GM12878 (cell line): ENCODE measurements around the gene GDPD2. TPM values are rescaled to one million over a fixed set of nuclear protein-coding genes. Genes with fewer than 3 reads are reported as not detected.

Source experiments
- ATAC-seq: fragments of 200-7000 bp; cut with Tn5 transposase; 3 replicates; pipeline ENCODE4 v1.9.1; 2020; ENCODE audit warnings: mild to moderate bottlenecking, moderate library complexity
- BruUV-seq: library from RNA; stranded (reverse); fragments of 400-500 nt; replicated peaks from 2 replicates; lab custom pipeline; 2021; lab: Mats Ljungman, UMichigan
- CTCF ChIA-PET: fragments of 300-600 bp; sonication (Branson Sonifier 250); formaldehyde crosslinking; extraction: SDS; loops from one replicate; lab custom pipeline; 2021; ENCODE audit warnings: inconsistent platforms; lab: Yijun Ruan, JAX
- POLR2A ChIA-PET: fragments of 350-600 bp; formaldehyde crosslinking; extraction: SDS; loops from one replicate; lab custom pipeline; 2021; ENCODE audit warnings: inconsistent platforms; lab: Charles Lee
- RAD21 ChIA-PET: fragments of 300-600 bp; sonication (Branson Sonifier 250); formaldehyde crosslinking; loops from one replicate; lab custom pipeline; 2023; ENCODE audit warnings: antibody characterized with exemption; ENCODE audit not compliant: unreplicated experiment; lab: Charles Lee
- SMC1A ChIA-PET: fragments of 300-600 bp; sonication (Branson Sonifier 250); formaldehyde crosslinking; loops from one replicate; lab custom pipeline; 2023; ENCODE audit not compliant: unreplicated experiment, uncharacterized antibody; lab: Charles Lee
- DNase-seq: peaks from one replicate; pipeline ENCODE4 v3.0.0-alpha.2; 2011; ENCODE audit warnings: low read depth, low spot score
- FAIRE-seq: peaks from 3 replicates; lab custom pipeline; 2011; peaks lifted over from hg19 to GRCh38; lab: Jason Lieb, UNC
- H2AFZ ChIP-seq: 2 replicates; pipeline ENCODE4 v1.6.0; 2011; ENCODE audit warnings: low read depth, low read length, control low read depth; ENCODE audit not compliant: control insufficient read depth
- H3K27ac ChIP-seq: 2 replicates; pipeline ENCODE4 v1.5.1; 2011; ENCODE audit warnings: control low read depth; ENCODE audit not compliant: control insufficient read depth, insufficient read depth
- H3K27me3 ChIP-seq, 2 experiments: replicated peaks in 1 of 2; 2 replicates each; pipeline versions ENCODE4 v1.6.0 to v1.6.1; 2011; ENCODE audit warnings: low read length in 1 of 2; ENCODE audit not compliant: control insufficient read depth in 2 of 2, insufficient read depth in 2 of 2
- H3K36me3 ChIP-seq, 2 experiments: 2 replicates each; pipeline ENCODE4 v1.5.1; 2011; ENCODE audit warnings: low read length in 1 of 2; ENCODE audit not compliant: control insufficient read depth in 2 of 2, insufficient read depth in 2 of 2
- H3K4me1 ChIP-seq: 2 replicates; pipeline ENCODE4 v1.6.1; 2011; ENCODE audit warnings: mild to moderate bottlenecking, low read length, moderate library complexity, mixed read lengths; ENCODE audit not compliant: control insufficient read depth, insufficient read depth
- H3K4me2 ChIP-seq: 2 replicates; pipeline ENCODE4 v1.6.0; 2011; ENCODE audit warnings: control low read depth; ENCODE audit not compliant: control insufficient read depth, insufficient read depth
- H3K4me3 ChIP-seq: fragments of 200-600 bp; sonication (generic); 2 replicates; pipeline ENCODE4 v1.5.1; 2016
- H3K79me2 ChIP-seq: 2 replicates; pipeline ENCODE4 v1.6.0; 2011; ENCODE audit warnings: low read length; ENCODE audit not compliant: control insufficient read depth, insufficient read depth
- H3K9ac ChIP-seq: 2 replicates; pipeline ENCODE4 v1.8.0; 2011; ENCODE audit warnings: low read length, control low read depth, mixed read lengths; ENCODE audit not compliant: control insufficient read depth, insufficient read depth
- H3K9me3 ChIP-seq: replicated peaks from 3 replicates; pipeline ENCODE4 v1.5.1; 2011; ENCODE audit warnings: mild to moderate bottlenecking, low read length; ENCODE audit not compliant: control insufficient read depth, insufficient read depth
- H4K20me1 ChIP-seq: 2 replicates; pipeline ENCODE4 v1.6.0; 2011; ENCODE audit not compliant: control insufficient read depth, insufficient read depth
- ATF2 ChIP-seq: IDR thresholded peaks from 2 replicates; pipeline ENCODE4 v1.6.1; 2012; ENCODE audit warnings: low read length, inconsistent platforms
- CEBPB ChIP-seq, 2 experiments: fragments of 150-350 bp in 1 of 2; IDR thresholded peaks; 2 replicates each; pipeline ENCODE4 v1.6.1; 2012 to 2014; ENCODE audit warnings: low read depth in 2 of 2, low read length in 2 of 2, borderline replicate concordance in 1 of 2, inconsistent platforms in 1 of 2
- CREM ChIP-seq: IDR thresholded peaks from 2 replicates; pipeline ENCODE4 v1.6.1; 2014; ENCODE audit warnings: antibody characterized with exemption, low read depth
- EED ChIP-seq: sonication (generic); IDR thresholded peaks from 2 replicates; pipeline ENCODE4 v1.6.1; 2016; ENCODE audit warnings: antibody characterized with exemption, low read depth
- EGR1 ChIP-seq, 2 experiments: IDR thresholded peaks; 1 replicate in 1 of 2; 2 replicates in 1 of 2; pipeline ENCODE4 v1.6.1; 2011 to 2012; ENCODE audit warnings: low read depth in 2 of 2, low read length in 2 of 2, borderline replicate concordance in 1 of 2, mild to moderate bottlenecking in 1 of 2, moderate library complexity in 1 of 2
- FOXM1 ChIP-seq: IDR thresholded peaks from 2 replicates; pipeline ENCODE4 v1.6.1; 2012; ENCODE audit warnings: low read depth, mild to moderate bottlenecking, inconsistent platforms, low read length, moderate library complexity
- GABPA ChIP-seq: IDR thresholded peaks from 2 replicates; pipeline ENCODE4 v1.6.1; 2014; ENCODE audit warnings: antibody characterized with exemption, low read depth, mild to moderate bottlenecking, inconsistent platforms
- IKZF1 ChIP-seq: fragments of 450-650 bp; conservative IDR thresholded peaks from 2 replicates; pipeline ENCODE4 v1.6.1; 2017; ENCODE audit warnings: antibody characterized with exemption, mild to moderate bottlenecking
- MAX ChIP-seq: IDR thresholded peaks from 2 replicates; pipeline ENCODE4 v1.6.1; 2012; ENCODE audit warnings: low read depth, low read length, improper control_type of control experiment
- NBN ChIP-seq: fragments of 450-650 bp; IDR thresholded peaks from 2 replicates; pipeline ENCODE4 v1.6.1; 2016
- PAX8 ChIP-seq: fragments of 450-650 bp; IDR thresholded peaks from 2 replicates; pipeline ENCODE4 v1.6.1; 2017; ENCODE audit warnings: mild to moderate bottlenecking, moderate library complexity
- RAD21 ChIP-seq: IDR thresholded peaks from 2 replicates; pipeline ENCODE4 v1.6.1; 2011; ENCODE audit warnings: mild to moderate bottlenecking, low read depth, low read length, moderate library complexity; ENCODE audit not compliant: insufficient read depth
- SIN3A ChIP-seq: IDR thresholded peaks from 2 replicates; pipeline ENCODE4 v1.6.1; 2012; ENCODE audit warnings: low read depth, low read length, improper control_type of control experiment
- SIX5 ChIP-seq: IDR thresholded peaks from 2 replicates; pipeline ENCODE4 v1.6.1; 2011; ENCODE audit warnings: mild to moderate bottlenecking, low read depth, low read length, moderate library complexity; ENCODE audit not compliant: severe bottlenecking
- SPI1 ChIP-seq: IDR thresholded peaks from 2 replicates; pipeline ENCODE4 v1.6.1; 2011; ENCODE audit warnings: low read depth, mild to moderate bottlenecking, low read length, moderate library complexity, borderline replicate concordance; ENCODE audit not compliant: insufficient read depth
- STAT3 ChIP-seq: IDR thresholded peaks from 2 replicates; pipeline ENCODE4 v1.6.1; 2011; ENCODE audit warnings: low read depth, low read length, improper control_type of control experiment
- USF1 ChIP-seq: IDR thresholded peaks from 2 replicates; pipeline ENCODE4 v1.6.1; 2011; ENCODE audit warnings: borderline replicate concordance, low read depth, mild to moderate bottlenecking, moderate library complexity, mixed read lengths, low read length; ENCODE audit not compliant: insufficient read depth; ENCODE audit errors: extremely low read length
- YBX1 ChIP-seq: fragments of 450-650 bp; IDR thresholded peaks from 2 replicates; pipeline ENCODE4 v1.6.1; 2016; ENCODE audit warnings: antibody characterized with exemption
- ZNF217 ChIP-seq: fragments of 450-650 bp; IDR thresholded peaks from 2 replicates; pipeline ENCODE4 v1.6.1; 2017; ENCODE audit warnings: antibody characterized with exemption, mild to moderate bottlenecking
- ZNF24 ChIP-seq: fragments of 450-650 bp; IDR thresholded peaks from 2 replicates; pipeline ENCODE4 v1.6.1; 2017; ENCODE audit warnings: antibody characterized with exemption, mild to moderate bottlenecking
- ZZZ3 ChIP-seq: IDR thresholded peaks from 2 replicates; pipeline ENCODE4 v1.6.1; 2011; ENCODE audit warnings: low read depth; ENCODE audit not compliant: control insufficient read depth, insufficient read length
- WGBS: methylation state at CpG from one replicate; pipeline ENCODE4 v1.1.6; 2016; ENCODE audit warnings: low lambda C conversion rate; ENCODE audit not compliant: insufficient replicate concordance, insufficient coverage; ENCODE audit errors: missing lambda C conversion rate; 5-methylcytosine and 5-hydroxymethylcytosine counted together
- in situ Hi-C: fragments of 300-500 bp; cut with MboI; formaldehyde crosslinking; loops from 9 replicates; pipeline ENCODE4 v1.14.3; 2018; ENCODE audit warnings: mixed read lengths
- intact Hi-C: fragments of 100-400 bp; cut with micrococcal nuclease; formaldehyde crosslinking; loops from one replicate; pipeline ENCODE4 v1.14.2; 2022; ENCODE audit not compliant: unreplicated experiment
- polyA plus RNA-seq, 11 experiments: library from polyadenylated mRNA; depleted of rRNA in 4 of 11; unstranded in 6 of 11; stranded (reverse) in 5 of 11; fragments of >200 nt; fragmentation: Nextera tagmentation in 4 of 11; fragmentation: Illumina TruSeq in 1 of 11; extraction: Ambion mirVana in 4 of 11; extraction: Trizol in 1 of 11; gene quantifications; 1 replicate in 1 of 11; 2 replicates in 10 of 11; pipeline versions ENCODE4 v1.2.1 to v1.2.3, GENCODE V29; 2011 to 2016; ENCODE audit warnings: inconsistent platforms in 2 of 11, missing spikeins in 2 of 11, low read depth in 1 of 11
- total RNA-seq, 4 experiments: library from RNA; depleted of rRNA in 3 of 4; stranded (reverse); fragments of >200 nt in 3 of 4; fragmentation: Illumina TruSeq in 1 of 4; extraction: Trizol in 1 of 4; gene quantifications; 2 replicates each; pipeline versions ENCODE4 v1.2.1 to v1.2.3, GENCODE V29; 2013 to 2021

Gene GDPD2
- total and polyA plus RNA-seq, 10 of the 15 experiments (the other 5 are each of a cell fraction or from before 2014, with no cell fraction given): 0.04 to 0.11 (median 0.09) TPM; not detected in 7

- no peak for TF ChIP-seq FOXM1
- TF ChIP-seq ZZZ3: no peak
- TF ChIP-seq USF1: no peak
- TF ChIP-seq GABPA: no peak
- no peak for TF ChIP-seq CEBPB (IDR thresholded peaks at IDR 0.05; ENCODE audit: borderline replicate concordance in 1 of 2, low read depth in 2 of 2, low read length in 2 of 2)
- no peak for TF ChIP-seq STAT3
- no peak for TF ChIP-seq ZNF24
- peak; percentile 26 for TF ChIP-seq IKZF1
- TF ChIP-seq CREM: peak; percentile 74; the same call in 1 of the 2 replicates
Measured at GRCh38 chrX:70433848-70434351, 10.8 kb downstream of the GDPD2 start (continued).

GRCh38 chrX:70434352-70434866 is 11.3 kb downstream of the GDPD2 start:
- ATAC-seq (peak; percentile 84), FAIRE-seq (no peak), DNase-seq (no peak)
- ChIA-PET RAD21 (interaction anchor here (1.2 to 1.9 kb wide), 3 partner anchors 10 to 301 kb away, joined by 4 to 5 read pairs (median 5); partner anchors contain the start of gene IGBP1), POLR2A (interaction anchor here (0.5 to 0.8 kb wide), 2 partner anchors 9 to 143 kb away, joined by 4 read pairs; no protein-coding TSS in a partner anchor), CTCF (interaction anchor here (0.6 to 2.7 kb wide), 13 partner anchors 8 to 301 kb away, joined by 3 to 11 read pairs (median 4); partner anchors contain the start of genes GDPD2, IGBP1, KIF4A and PDZD11), SMC1A (interaction anchor here (1.2 kb wide), 1 partner anchor 298 kb away, joined by 3 read pairs; no protein-coding TSS in a partner anchor)
- intact Hi-C loops (loop anchor here (5.0 kb wide), 1 partner anchor 402 kb away; no protein-coding TSS in a partner anchor), in situ Hi-C loops (loop anchor here (25.0 kb wide), 1 partner anchor 397 kb away; the partner anchor contains the start of gene AWAT2)
- BruUV-seq: no TSS peak
- H3K4me2 ChIP-seq: peak overlapping the region; percentile 79
- no peaks in the 10 kb centered on the region for H3K9me3 ChIP-seq
- H3K27me3 ChIP-seq: no peaks in the 10 kb centered on the region
- H3K27ac ChIP-seq: peak overlapping the region; percentile 50; the same call in 1 of the 2 replicates
- no peaks in the 10 kb centered on the region for H4K20me1 ChIP-seq
- no peaks in the 10 kb centered on the region for H3K79me2 ChIP-seq
- H2AFZ ChIP-seq: peak overlapping the region; percentile 89
- no peaks in the 10 kb centered on the region for H3K36me3 ChIP-seq
- peak overlapping the region; percentile 75 for H3K4me3 ChIP-seq
- peak overlapping the region; percentile 73 for H3K9ac ChIP-seq
- H3K4me1 ChIP-seq: peaks cover 15% of the 10 kb centered on the region
- WGBS: 27% methylated on average over 20 of the region's 45 CpGs
- TF ChIP-seq IKZF1 (peak; percentile 20), ZNF217 (no peak), MAX (no peak), ATF2 (no peak), SPI1 (no peak), EED (0 out of 2 replicates have a peak, but pooled peaks have one; percentile 35), SIX5 (peak; percentile 59), EGR1 (IDR thresholded peaks at IDR 0.05; ENCODE audit: borderline replicate concordance in 1 of 2, low read depth in 2 of 2, low read length in 2 of 2) (0 out of 3 replicates have a peak, but pooled peaks of 1 of the 2 experiments have one; percentile 24), NBN (no peak), RAD21 (no peak), SIN3A (no peak), PAX8 (no peak), YBX1 (no peak)
